DOHH2 (cell line): ENCODE results near the gene TARP.

Experiments
- CTCF ChIP-seq: fragments of 200-600 bp; sonication (generic); IDR thresholded peaks from one replicate; pipeline ENCODE4 v1.5.1; 2014; ENCODE audit warnings: antibody characterized with exemption, mild to moderate bottlenecking, low read depth, low read length; ENCODE audit not compliant: poor library complexity, severe bottlenecking
- EZH2phosphoT487 ChIP-seq: fragments of 200-600 bp; sonication (generic); IDR thresholded peaks from 2 replicates; pipeline ENCODE4 v1.6.1; 2017; ENCODE audit warnings: borderline replicate concordance, mild to moderate bottlenecking, antibody characterized with exemption, low read length, moderate library complexity, mixed read lengths

GRCh38 chr7:38283809-38284208, 10.4 kb upstream of the TARP start:
- TF ChIP-seq CTCF, result no peak
- no peak for TF ChIP-seq EZH2phosphoT487
